Measurements from ENCODE around the gene KCNH1. TPM values are rescaled to one million over a fixed set of nuclear protein-coding genes. Genes with fewer than 3 reads are reported as not detected.

The KCNH1 gene
- total RNA-seq, 3 donors from 2014 or later, result 0.81 to 1.7 (median 1.2) TPM

DNA sequence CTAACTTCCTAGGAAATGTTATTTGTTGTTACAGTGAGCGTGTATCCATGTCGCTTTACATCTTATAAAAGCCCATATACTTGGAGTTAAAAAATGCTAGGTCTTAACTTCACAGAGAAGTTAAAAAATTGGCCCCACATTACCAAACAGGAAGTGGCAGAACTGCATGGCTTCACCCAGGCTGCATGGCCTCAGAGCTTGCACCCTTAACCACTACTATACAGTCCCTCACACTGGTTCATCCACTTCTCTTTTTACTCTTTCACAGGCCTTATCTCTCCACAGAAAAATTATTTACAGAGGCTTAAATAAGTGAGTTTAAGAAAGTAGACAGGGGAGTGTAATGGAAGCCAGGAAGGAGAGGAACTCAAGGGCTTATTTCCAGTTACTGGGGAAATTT, 402.8 kb downstream of the KCNH1 start:
- Histone ChIP-seq H3K36me3 (ENCODE audit: low read depth) (no peaks in the 10 kb centered on the region), H3K9me3 (no peaks in the 10 kb centered on the region), H3K4me1 (ENCODE audit: low read depth) (no peaks in the 10 kb centered on the region), H3K4me3 (no peak overlapping the region)
- TF ChIP-seq, protein P1, sequence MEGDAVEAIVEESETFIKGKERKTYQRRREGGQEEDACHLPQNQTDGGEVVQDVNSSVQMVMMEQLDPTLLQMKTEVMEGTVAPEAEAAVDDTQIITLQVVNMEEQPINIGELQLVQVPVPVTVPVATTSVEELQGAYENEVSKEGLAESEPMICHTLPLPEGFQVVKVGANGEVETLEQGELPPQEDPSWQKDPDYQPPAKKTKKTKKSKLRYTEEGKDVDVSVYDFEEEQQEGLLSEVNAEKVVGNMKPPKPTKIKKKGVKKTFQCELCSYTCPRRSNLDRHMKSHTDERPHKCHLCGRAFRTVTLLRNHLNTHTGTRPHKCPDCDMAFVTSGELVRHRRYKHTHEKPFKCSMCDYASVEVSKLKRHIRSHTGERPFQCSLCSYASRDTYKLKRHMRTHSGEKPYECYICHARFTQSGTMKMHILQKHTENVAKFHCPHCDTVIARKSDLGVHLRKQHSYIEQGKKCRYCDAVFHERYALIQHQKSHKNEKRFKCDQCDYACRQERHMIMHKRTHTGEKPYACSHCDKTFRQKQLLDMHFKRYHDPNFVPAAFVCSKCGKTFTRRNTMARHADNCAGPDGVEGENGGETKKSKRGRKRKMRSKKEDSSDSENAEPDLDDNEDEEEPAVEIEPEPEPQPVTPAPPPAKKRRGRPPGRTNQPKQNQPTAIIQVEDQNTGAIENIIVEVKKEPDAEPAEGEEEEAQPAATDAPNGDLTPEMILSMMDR (IDR thresholded peaks at IDR 0.05), result no peak
- ATAC-seq (no peak), DNase-seq (no peak)
- intact Hi-C loops (cut with DNase I, micrococcal nuclease), result no loop called here

DNA sequence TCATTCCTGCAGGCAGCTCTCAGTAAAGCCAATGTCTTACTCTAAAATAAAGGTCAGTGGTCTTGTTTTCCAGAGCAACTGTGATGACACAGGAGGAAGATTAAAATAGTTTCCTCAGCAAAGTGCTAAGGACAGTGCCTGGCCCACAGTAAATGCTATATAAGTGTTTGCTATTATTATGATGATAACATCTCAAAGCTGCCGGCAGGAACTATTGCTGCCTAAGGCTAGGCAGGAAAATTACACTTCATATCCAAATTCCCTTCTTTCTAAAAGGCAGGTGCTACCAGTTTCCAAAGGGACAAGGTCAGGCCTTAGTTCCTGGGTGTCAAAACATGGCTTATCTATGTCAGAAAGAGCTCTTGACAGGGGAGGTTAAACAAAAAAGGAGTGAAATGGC, 403.9 kb downstream of the KCNH1 start:
- DNase-seq (no peak), ATAC-seq (no peak)
- no peak overlapping the region for H3K4me3 ChIP-seq
- H3K9me3 ChIP-seq, result no peaks in the 10 kb centered on the region
- H3K4me1 ChIP-seq (ENCODE audit: low read depth), result no peaks in the 10 kb centered on the region
- TF ChIP-seq, protein P1 (IDR thresholded peaks at IDR 0.05), result no peak
- H3K36me3 ChIP-seq (ENCODE audit: low read depth), result no peaks in the 10 kb centered on the region
- intact Hi-C loops (cut with DNase I, micrococcal nuclease), result no loop called here

DNA sequence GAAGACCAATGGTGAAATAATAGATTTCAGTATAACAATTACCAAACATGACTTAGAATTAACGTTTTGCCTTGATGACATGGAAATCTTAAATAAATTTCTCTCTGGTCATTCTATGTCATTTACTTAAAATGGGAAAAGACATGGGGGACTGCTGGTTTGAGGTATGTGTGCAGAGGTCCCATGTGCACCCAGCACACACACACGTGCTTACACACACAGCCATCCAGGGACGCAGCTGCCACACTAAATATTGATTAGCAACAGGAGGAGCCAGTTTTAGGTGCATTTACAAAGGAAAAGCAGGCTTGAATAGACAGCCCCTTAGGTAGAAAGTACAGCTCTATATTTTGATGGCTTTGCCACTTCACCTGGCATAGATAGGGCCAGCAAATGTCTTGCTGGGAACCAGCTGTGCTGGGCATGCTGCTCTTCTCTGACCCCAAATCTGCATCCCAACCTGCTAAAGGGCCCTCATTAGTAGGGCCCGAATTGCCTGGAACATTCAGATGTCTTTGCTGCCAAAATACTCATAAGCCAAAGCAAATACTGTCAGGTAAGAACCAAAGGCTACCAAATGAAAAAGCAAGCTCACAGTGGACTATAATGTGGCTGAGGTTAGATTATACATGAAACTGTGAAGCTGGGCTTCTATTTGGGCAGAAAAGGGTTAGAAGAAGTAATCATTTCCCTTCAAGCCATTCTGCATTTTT, 405.4 kb downstream of the KCNH1 start:
- ATAC-seq (no peak), DNase-seq (no peak)
- Histone ChIP-seq H3K4me3 (no peak overlapping the region), H3K9me3 (no peaks in the 10 kb centered on the region), H3K36me3 (ENCODE audit: low read depth) (no peaks in the 10 kb centered on the region), H3K4me1 (ENCODE audit: low read depth) (no peaks in the 10 kb centered on the region)
- intact Hi-C loops (cut with DNase I, micrococcal nuclease), result no loop called here
- TF ChIP-seq, protein P1 (IDR thresholded peaks at IDR 0.05), result no peak

DNA sequence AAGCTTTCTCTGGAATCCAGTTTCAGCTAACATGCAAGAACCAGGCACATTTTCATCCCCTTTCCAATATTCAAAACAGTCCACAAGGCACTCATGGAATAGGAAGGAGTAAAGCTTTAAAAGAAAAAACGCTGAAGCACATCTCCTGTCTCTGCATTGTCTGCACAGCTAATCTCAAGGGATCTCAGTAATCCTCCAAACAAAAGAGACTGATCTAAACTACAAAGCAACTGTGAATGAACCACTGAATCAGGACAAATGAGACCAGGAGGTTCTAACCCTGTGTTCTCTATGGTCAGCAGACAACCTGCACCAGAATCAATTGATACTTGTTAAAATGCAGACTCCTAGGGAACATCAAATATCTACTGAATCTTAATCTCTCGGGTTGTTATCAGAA, 406.2 kb downstream of the KCNH1 start:
- Histone ChIP-seq H3K9me3 (no peaks in the 10 kb centered on the region), H3K36me3 (ENCODE audit: low read depth) (no peaks in the 10 kb centered on the region), H3K4me1 (ENCODE audit: low read depth) (no peaks in the 10 kb centered on the region), H3K4me3 (no peak overlapping the region)
- TF ChIP-seq, protein P1 (IDR thresholded peaks at IDR 0.05), result no peak
- intact Hi-C loops (cut with DNase I, micrococcal nuclease), result no loop called here
- DNase-seq (no peak), ATAC-seq (no peak)

DNA sequence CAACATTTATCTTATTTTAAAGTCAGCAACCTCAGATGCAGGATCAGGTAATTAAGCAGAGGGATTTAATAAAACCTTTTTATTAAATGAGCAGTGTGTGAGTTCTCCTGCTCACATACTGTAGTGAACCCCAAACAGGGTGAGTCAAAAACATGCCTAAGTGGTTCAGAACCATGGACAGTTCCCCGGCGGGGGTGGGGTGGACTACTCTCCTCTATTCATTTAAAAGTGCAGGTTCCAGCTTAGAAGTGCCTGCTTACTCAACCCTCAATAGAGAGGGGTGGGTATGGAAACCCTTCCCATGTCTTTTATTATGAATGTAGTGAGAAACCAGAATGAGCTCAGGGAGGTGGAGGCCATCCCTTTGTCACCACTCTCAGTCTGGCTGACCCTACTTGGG, 407.3 kb downstream of the KCNH1 start:
- intact Hi-C loops (cut with DNase I, micrococcal nuclease), result no loop called here
- Histone ChIP-seq H3K4me3 (no peak overlapping the region), H3K36me3 (ENCODE audit: low read depth) (no peaks in the 10 kb centered on the region), H3K9me3 (no peaks in the 10 kb centered on the region), H3K4me1 (ENCODE audit: low read depth) (no peaks in the 10 kb centered on the region)
- DNase-seq (peak in 2 of 3 donors; percentile 33 to 62), ATAC-seq (peak; percentile 31)
- TF ChIP-seq, protein P1 (IDR thresholded peaks at IDR 0.05), result no peak

All from mucosa of descending colon (tissue), 3 donors.